ENCODE measurements around the gene LGI1.
"Not testable (repeated sequence)": the region's sequence is repeated elsewhere in the genome, so short reads cannot be mapped to it uniquely, and the experiment has no call there.

The LGI1 gene

GRCh38 chr10:93826355-93826754, 68.6 kb downstream of the LGI1 start:
- H3K27ac ChIP-seq, result no peak overlapping the region
- TF ChIP-seq CTCF (IDR thresholded peaks at IDR 0.05) (no peak), ZFX (IDR thresholded peaks at IDR 0.05; ENCODE audit: borderline replicate concordance) (no peak)

DNA sequence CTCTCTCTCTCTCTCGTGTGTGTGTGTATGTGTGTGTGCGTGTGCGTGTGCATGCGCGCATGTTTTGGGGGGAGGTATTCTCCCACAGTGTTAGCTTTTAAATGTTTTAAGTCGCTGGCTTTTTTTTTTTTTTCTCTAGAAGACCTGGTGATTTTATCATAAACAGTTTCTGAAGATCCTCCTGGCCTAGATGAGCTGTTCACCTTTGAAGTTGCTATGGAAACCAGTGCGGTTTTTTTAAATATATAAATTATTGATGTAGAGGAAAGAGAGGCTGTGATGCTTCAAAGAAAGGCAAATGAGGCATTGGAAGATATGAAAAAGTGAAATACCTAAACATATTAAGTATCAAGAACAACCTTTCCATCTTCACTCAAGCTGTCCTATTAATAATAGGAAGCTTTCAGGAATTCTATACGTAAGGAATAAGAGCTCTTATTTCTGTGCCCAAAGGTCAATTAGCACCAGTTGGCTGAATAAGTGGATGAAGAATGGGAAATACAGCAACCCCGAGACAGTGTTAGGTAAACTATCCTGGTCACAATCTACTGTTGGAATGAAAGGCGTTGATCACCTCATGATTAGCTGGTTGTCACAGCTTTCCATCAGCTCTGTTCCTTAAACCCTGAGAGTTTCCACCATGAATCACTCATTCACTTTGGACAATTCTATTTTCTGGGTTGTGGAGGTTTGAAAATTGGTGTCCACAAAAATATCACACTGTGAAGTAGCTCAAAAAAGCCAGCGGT, 69.5 kb downstream of the LGI1 start:
- H3K27ac ChIP-seq, result no peak overlapping the region
- TF ChIP-seq ZFX (IDR thresholded peaks at IDR 0.05; ENCODE audit: borderline replicate concordance) (no peak), CTCF (IDR thresholded peaks at IDR 0.05) (no peak)

DNA sequence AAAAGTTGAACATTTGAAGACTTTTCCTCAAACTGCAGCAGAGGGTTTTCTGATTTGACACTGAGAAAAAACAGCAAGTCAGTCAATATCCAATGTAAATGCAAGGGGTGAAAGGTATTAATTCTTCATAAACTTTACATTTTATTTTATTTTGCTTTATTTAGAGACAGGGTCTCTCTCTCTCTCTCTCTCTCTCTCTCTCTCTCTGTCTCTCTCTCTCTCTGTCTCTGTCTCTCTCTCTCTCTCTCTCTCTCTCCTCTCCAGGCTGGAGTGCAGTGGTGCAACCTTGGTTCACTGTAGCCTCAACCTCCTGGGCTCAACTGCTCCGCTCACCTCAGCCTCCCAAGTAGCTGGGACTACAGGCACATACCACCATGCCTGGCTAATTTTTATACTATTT, 73.3 kb downstream of the LGI1 start:
- H3K27ac ChIP-seq, result not testable (repeated sequence)

DNA sequence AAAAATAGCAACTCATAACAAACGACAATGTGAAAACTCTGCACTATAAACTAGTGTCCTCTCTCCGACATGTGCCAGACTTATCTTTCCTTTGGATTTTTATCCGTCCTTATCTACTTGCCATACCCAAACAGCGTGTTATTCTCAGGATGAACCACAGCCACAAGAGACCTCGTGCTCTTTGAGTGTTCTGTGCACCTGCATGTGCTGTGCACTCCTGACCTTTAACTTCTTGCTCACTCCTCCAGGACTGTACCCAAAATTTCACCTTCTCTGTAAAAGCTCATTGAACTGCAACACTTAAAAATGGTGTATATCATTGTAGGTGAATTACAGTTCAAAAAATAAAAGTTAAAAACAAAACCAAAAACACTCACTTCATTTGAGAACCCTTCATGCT, 78.0 kb downstream of the LGI1 start:
- H3K27ac ChIP-seq, result no peak overlapping the region
- no peak for TF ChIP-seq ZFX (IDR thresholded peaks at IDR 0.05; ENCODE audit: borderline replicate concordance)
- no peak for TF ChIP-seq CTCF (IDR thresholded peaks at IDR 0.05)

DNA sequence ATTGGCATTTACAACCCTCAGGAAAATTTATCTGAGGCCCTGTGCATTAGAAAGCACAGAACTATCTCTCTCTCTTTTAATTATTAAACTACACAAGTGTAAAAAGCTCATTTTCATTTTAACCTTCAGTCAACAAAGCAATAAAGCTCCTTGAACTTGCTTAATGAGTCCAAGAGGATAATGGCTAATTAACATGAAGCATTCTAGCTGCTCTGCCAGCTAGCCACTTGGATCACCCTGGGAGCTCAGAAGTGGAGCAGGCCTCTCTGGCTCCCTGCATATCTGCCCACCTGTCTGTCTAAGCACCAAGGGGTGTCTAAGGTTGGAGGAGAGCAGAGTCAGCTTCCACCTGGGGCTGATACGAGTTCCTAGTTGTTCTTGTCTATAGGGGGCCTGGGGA, 80.1 kb downstream of the LGI1 start:
- TF ChIP-seq ZFX (IDR thresholded peaks at IDR 0.05; ENCODE audit: borderline replicate concordance) (no peak), CTCF (IDR thresholded peaks at IDR 0.05) (no peak)

DNA sequence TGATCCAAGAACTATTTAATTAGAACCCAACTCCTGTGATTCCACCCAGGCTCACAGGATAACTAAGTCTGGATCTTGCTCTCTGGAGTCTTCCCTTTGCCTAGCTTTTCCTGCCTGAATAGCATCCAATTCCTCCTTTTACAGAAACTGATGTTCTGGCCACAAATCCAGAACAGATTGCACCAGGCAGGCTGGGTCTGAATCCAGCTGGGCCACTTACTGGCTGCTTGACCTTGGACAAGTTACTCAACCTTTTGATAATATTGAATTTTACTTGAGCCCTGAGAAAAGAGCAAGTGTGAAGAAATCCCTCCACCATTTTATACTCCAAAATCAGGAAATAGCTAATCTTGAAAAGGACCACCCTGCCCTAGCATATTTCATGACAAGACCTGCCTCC, 80.5 kb downstream of the LGI1 start:
- no peak overlapping the region for H3K27ac ChIP-seq
- no peak for TF ChIP-seq CTCF (IDR thresholded peaks at IDR 0.05)
- no peak for TF ChIP-seq ZFX (IDR thresholded peaks at IDR 0.05; ENCODE audit: borderline replicate concordance)

More for the DNA sequence above, 80.1 kb downstream of the LGI1 start:
- no peak overlapping the region for H3K27ac ChIP-seq

DNA sequence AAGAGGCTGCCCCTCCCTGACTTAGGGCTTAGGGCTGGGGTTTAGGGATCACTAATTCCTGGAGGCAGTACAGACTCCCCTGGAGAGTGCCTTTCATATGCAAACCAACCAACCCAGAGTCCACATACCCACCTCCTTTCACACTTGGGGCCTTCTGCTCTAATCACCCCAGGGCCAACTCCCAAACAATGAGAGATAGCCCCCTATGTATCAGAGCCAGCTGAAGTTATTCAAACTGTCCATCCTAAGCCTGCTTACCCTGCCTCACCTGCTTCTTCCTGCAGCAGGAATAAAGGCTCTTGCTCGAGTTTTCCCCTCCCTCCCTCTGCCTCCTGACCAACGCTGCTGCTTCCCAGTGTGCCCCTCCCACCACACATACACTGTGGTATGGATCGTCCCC, 84.2 kb downstream of the LGI1 start:
- TF ChIP-seq ZFX (IDR thresholded peaks at IDR 0.05; ENCODE audit: borderline replicate concordance) (no peak), CTCF (IDR thresholded peaks at IDR 0.05) (no peak)

More for the DNA sequence above, 84.2 kb downstream of the LGI1 start:
- H3K27ac ChIP-seq, result no peak overlapping the region
